Astrocyte (in vitro differentiated cells and primary cell): Measurements from ENCODE around the gene ZNF362. TPM values are rescaled to one million over a fixed set of nuclear protein-coding genes. Genes with fewer than 3 reads are reported as not detected.

ENCODE experiments used
- DNase-seq: peaks from one replicate; pipeline ENCODE4 v3.0.0-alpha.2; 2010; ENCODE audit warnings: low read depth
- FAIRE-seq: peaks from 2 replicates; lab custom pipeline; 2011; peaks lifted over from hg19 to GRCh38; lab: Jason Lieb, UNC
- H2AFZ ChIP-seq: 2 replicates; pipeline ENCODE4 v1.6.0; 2012; ENCODE audit warnings: low read depth, low read length, inconsistent platforms
- H3K27ac ChIP-seq: 2 replicates; pipeline ENCODE4 v1.5.1; 2011; ENCODE audit warnings: low read depth, low read length, inconsistent platforms
- H3K27me3 ChIP-seq: 2 replicates; pipeline ENCODE4 v1.6.0; 2011; ENCODE audit warnings: low read length, inconsistent platforms; ENCODE audit not compliant: insufficient read depth
- H3K36me3 ChIP-seq: 2 replicates; pipeline ENCODE4 v1.5.1; 2011; ENCODE audit warnings: low read length, inconsistent platforms; ENCODE audit not compliant: insufficient read depth
- H3K4me1 ChIP-seq: 2 replicates; pipeline ENCODE4 v1.5.1; 2011; ENCODE audit warnings: low read length, inconsistent platforms; ENCODE audit not compliant: insufficient read depth
- H3K4me2 ChIP-seq: 2 replicates; pipeline ENCODE4 v1.6.0; 2012; ENCODE audit warnings: low read length, inconsistent platforms
- H3K4me3 ChIP-seq: 2 replicates; pipeline ENCODE4 v1.5.1; 2011; ENCODE audit warnings: low read depth, mild to moderate bottlenecking, low read length, inconsistent platforms; ENCODE audit not compliant: insufficient read depth
- H3K79me2 ChIP-seq: 2 replicates; pipeline ENCODE4 v1.6.0; 2012; ENCODE audit warnings: mild to moderate bottlenecking, low read length, inconsistent platforms; ENCODE audit not compliant: insufficient read depth
- H3K9ac ChIP-seq: 2 replicates; pipeline ENCODE4 v1.6.0; 2012; ENCODE audit warnings: mild to moderate bottlenecking, low read length, inconsistent platforms
- H3K9me3 ChIP-seq: 2 replicates; pipeline ENCODE4 v1.5.1; 2012; ENCODE audit warnings: low read depth, mild to moderate bottlenecking, low read length, inconsistent platforms; ENCODE audit not compliant: insufficient read depth
- H4K20me1 ChIP-seq: 2 replicates; pipeline ENCODE4 v1.6.0; 2012; ENCODE audit warnings: low read length, inconsistent platforms; ENCODE audit not compliant: insufficient read depth
- H3K27ac Mint-ChIP-seq: one replicate; pipeline ENCODE4 v1.8.0; 2021; ENCODE audit warnings: mild to moderate bottlenecking, mixed read lengths; ENCODE audit not compliant: unreplicated experiment
- H3K27me3 Mint-ChIP-seq: one replicate; pipeline ENCODE4 v1.8.0; 2021; ENCODE audit warnings: low read depth, mixed read lengths; ENCODE audit not compliant: unreplicated experiment
- H3K36me3 Mint-ChIP-seq: one replicate; pipeline ENCODE4 v1.8.0; 2021; ENCODE audit warnings: low read depth, mixed read lengths; ENCODE audit not compliant: unreplicated experiment
- H3K4me1 Mint-ChIP-seq: one replicate; pipeline ENCODE4 v1.8.0; 2021; ENCODE audit warnings: low read depth, mixed read lengths; ENCODE audit not compliant: unreplicated experiment
- H3K4me3 Mint-ChIP-seq: one replicate; pipeline ENCODE4 v1.8.0; 2021; ENCODE audit warnings: mild to moderate bottlenecking, moderate library complexity, mixed read lengths; ENCODE audit not compliant: unreplicated experiment
- H3K9me3 Mint-ChIP-seq: one replicate; pipeline ENCODE4 v1.8.0; 2021; ENCODE audit warnings: mild to moderate bottlenecking, mixed read lengths; ENCODE audit not compliant: unreplicated experiment
- CTCF ChIP-seq: IDR thresholded peaks from 2 replicates; pipeline ENCODE4 v1.5.1; 2011; ENCODE audit warnings: low read depth, mild to moderate bottlenecking, inconsistent platforms, low read length, moderate library complexity; ENCODE audit not compliant: insufficient read depth
- EZH2 ChIP-seq: IDR thresholded peaks from 2 replicates; pipeline ENCODE4 v1.6.1; 2012; ENCODE audit warnings: mild to moderate bottlenecking, low read length, inconsistent platforms; ENCODE audit not compliant: insufficient read depth
- total RNA-seq: library from RNA; stranded (reverse); gene quantifications from 2 replicates; pipeline ENCODE4 v1.2.1, GENCODE V29; 2021

The ZNF362 gene
- total RNA-seq, 1 donor from 2014 or later: 38.7 TPM

GRCh38 chr1:33270808-33271465 is 14.6 kb downstream of the ZNF362 start:
- Mint-ChIP-seq H3K4me3 (no peak overlapping the region), H3K9me3 (no peaks in the 10 kb centered on the region), H3K27ac (peak overlapping the region; percentile 19), H3K4me1 (peaks cover 17% of the 10 kb centered on the region), H3K36me3 (peaks cover 17% of the 10 kb centered on the region), H3K27me3 (no peaks in the 10 kb centered on the region)
- H3K36me3 ChIP-seq: no peaks in the 10 kb centered on the region
- no peaks in the 10 kb centered on the region for H3K27me3 ChIP-seq
- H3K27ac ChIP-seq: no peak overlapping the region
- H3K9me3 ChIP-seq: no peaks in the 10 kb centered on the region
- H3K4me1 ChIP-seq: no peaks in the 10 kb centered on the region
- TF ChIP-seq EZH2: no peak
- no peak for TF ChIP-seq CTCF
- no peak overlapping the region for H3K9ac ChIP-seq
- H2AFZ ChIP-seq: no peak overlapping the region
- peaks cover 86% of the 10 kb centered on the region for H3K79me2 ChIP-seq
- no peak overlapping the region for H3K4me3 ChIP-seq
- DNase-seq (no peak), FAIRE-seq (no peak)
- peaks cover 96% of the 10 kb centered on the region for H4K20me1 ChIP-seq
- H3K4me2 ChIP-seq: no peak overlapping the region

GRCh38 chr1:33271666-33272505 is 15.6 kb downstream of the ZNF362 start:
- Histone ChIP-seq H3K4me2 (no peak overlapping the region), H2AFZ (no peak overlapping the region), H3K36me3 (peaks cover 1% of the 10 kb centered on the region), H3K27me3 (no peaks in the 10 kb centered on the region), H3K4me3 (no peak overlapping the region), H3K4me1 (no peaks in the 10 kb centered on the region), H3K9me3 (no peaks in the 10 kb centered on the region), H3K9ac (no peak overlapping the region), H4K20me1 (peaks cover 90% of the 10 kb centered on the region), H3K79me2 (peaks cover 77% of the 10 kb centered on the region), H3K27ac (no peak overlapping the region)
- no peak overlapping the region for H3K4me3 Mint-ChIP-seq
- H3K36me3 Mint-ChIP-seq: peaks cover 18% of the 10 kb centered on the region
- peaks cover 11% of the 10 kb centered on the region for H3K4me1 Mint-ChIP-seq
- TF ChIP-seq EZH2 (no peak), CTCF (no peak)
- no peak for DNase-seq
- H3K9me3 Mint-ChIP-seq: no peaks in the 10 kb centered on the region
- H3K27me3 Mint-ChIP-seq: no peaks in the 10 kb centered on the region
- no peak for FAIRE-seq
- no peak overlapping the region for H3K27ac Mint-ChIP-seq

- H3K9ac ChIP-seq: no peak overlapping the region
- no peak overlapping the region for H3K4me3 ChIP-seq
- FAIRE-seq: no peak
- no peak for DNase-seq
- H3K4me3 Mint-ChIP-seq: no peak overlapping the region
- H3K27me3 Mint-ChIP-seq: no peaks in the 10 kb centered on the region
- no peak for TF ChIP-seq CTCF
- TF ChIP-seq EZH2: no peak
- peaks cover 76% of the 10 kb centered on the region for H3K79me2 ChIP-seq
- H3K27me3 ChIP-seq: no peaks in the 10 kb centered on the region
- H3K27ac Mint-ChIP-seq: peak overlapping the region; percentile 43
- H3K4me1 ChIP-seq: no peaks in the 10 kb centered on the region
- peaks cover 20% of the 10 kb centered on the region for H3K36me3 Mint-ChIP-seq
- H3K9me3 Mint-ChIP-seq: no peaks in the 10 kb centered on the region
- H3K4me2 ChIP-seq: no peak overlapping the region
- no peaks in the 10 kb centered on the region for H3K9me3 ChIP-seq
- peaks cover 6% of the 10 kb centered on the region for H3K4me1 Mint-ChIP-seq
- H4K20me1 ChIP-seq: peaks cover 84% of the 10 kb centered on the region
- peaks cover 6% of the 10 kb centered on the region for H3K36me3 ChIP-seq
- no peak overlapping the region for H2AFZ ChIP-seq
- H3K27ac ChIP-seq: no peak overlapping the region
Measured at GRCh38 chr1:33272509-33272908, 16.2 kb downstream of the ZNF362 start.
